Right hindlimb (tissue), 1 donor: ENCODE data around the gene TECPR1.

Experiments used
- DNase-seq: peaks from one replicate; pipeline ENCODE4 v3.0.0-alpha.2; 2018

TECPR1 gene

GRCh38 chr7:98209166-98209920 lies 42.7 kb downstream of the TECPR1 start:
- DNase-seq, result no peak

- DNase-seq, result no peak
Observed at GRCh38 chr7:98206451-98207330, 45.3 kb downstream of the TECPR1 start.

GRCh38 chr7:98205162-98205845 lies 46.7 kb downstream of the TECPR1 start:
- DNase-seq, result no peak

GRCh38 chr7:98204670-98205069 lies 47.4 kb downstream of the TECPR1 start:
- no peak for DNase-seq

GRCh38 chr7:98203964-98204605 lies 47.9 kb downstream of the TECPR1 start:
- DNase-seq, result no peak

GRCh38 chr7:98203261-98203963 lies 48.6 kb downstream of the TECPR1 start:
- no peak for DNase-seq

GRCh38 chr7:98202367-98203195 lies 49.5 kb downstream of the TECPR1 start:
- DNase-seq, result no peak

- no peak for DNase-seq
Observed at GRCh38 chr7:98200364-98200763, 51.7 kb downstream of the TECPR1 start.

GRCh38 chr7:98199131-98199530 lies 52.9 kb downstream of the TECPR1 start:
- DNase-seq, result no peak

GRCh38 chr7:98196706-98197605 lies 55.1 kb downstream of the TECPR1 start:
- no peak for DNase-seq

- no peak for DNase-seq
Observed at GRCh38 chr7:98194672-98195457, 57.2 kb downstream of the TECPR1 start.

- DNase-seq, result no peak
Observed at GRCh38 chr7:98194186-98194585, 57.8 kb downstream of the TECPR1 start.

GRCh38 chr7:98193474-98194180 lies 58.4 kb downstream of the TECPR1 start:
- DNase-seq, result no peak

- DNase-seq, result no peak
Observed at GRCh38 chr7:98192781-98193457, 59.1 kb downstream of the TECPR1 start.

GRCh38 chr7:98191668-98192431 lies 60.2 kb downstream of the TECPR1 start:
- no peak for DNase-seq

- no peak for DNase-seq
Observed at GRCh38 chr7:98189559-98189958, 62.5 kb downstream of the TECPR1 start.

- no peak for DNase-seq
Observed at GRCh38 chr7:98187138-98187502, 64.9 kb downstream of the TECPR1 start.
